Kidney glomerular epithelial cell (primary cell): ENCODE measurements around the gene CSNK1D.
A peak's percentile ranks its signal among the peaks of the same experiment; 100 is the strongest.

Experiments
- DNase-seq: peaks from one replicate; lab custom pipeline; 2025; lab: John Stamatoyannopoulos, UW

CSNK1D gene

GRCh38 chr17:82295472-82295814, 21.9 kb upstream of the CSNK1D start:
- no peak for DNase-seq

GRCh38 chr17:82294064-82294773, 20.7 kb upstream of the CSNK1D start:
- no peak for DNase-seq

GRCh38 chr17:82292251-82293154, 19.0 kb upstream of the CSNK1D start:
- DNase-seq: peak; percentile 98

- no peak for DNase-seq
Observed at GRCh38 chr17:82291582-82292250, 18.2 kb upstream of the CSNK1D start.

GRCh38 chr17:82287868-82288801, 14.6 kb upstream of the CSNK1D start:
- DNase-seq: peak; percentile 76

- no peak for DNase-seq
Observed at GRCh38 chr17:82287013-82287867, 13.7 kb upstream of the CSNK1D start.

GRCh38 chr17:82285141-82285540, 11.6 kb upstream of the CSNK1D start:
- no peak for DNase-seq

GRCh38 chr17:82283208-82283749, 9.8 kb upstream of the CSNK1D start:
- DNase-seq: peak; percentile 71

- DNase-seq: no peak
Observed at GRCh38 chr17:82282239-82283207, 9.0 kb upstream of the CSNK1D start.

- DNase-seq: peak; percentile 97
Observed at GRCh38 chr17:82281502-82282238, 8.2 kb upstream of the CSNK1D start.

GRCh38 chr17:82281076-82281475, 7.6 kb upstream of the CSNK1D start:
- no peak for DNase-seq

- DNase-seq: no peak
Observed at GRCh38 chr17:82280537-82280936, 7.0 kb upstream of the CSNK1D start.

GRCh38 chr17:82278786-82279391, 5.4 kb upstream of the CSNK1D start:
- no peak for DNase-seq

- no peak for DNase-seq
Observed at GRCh38 chr17:82278308-82278707, 4.8 kb upstream of the CSNK1D start.

GRCh38 chr17:82277851-82278250, 4.4 kb upstream of the CSNK1D start:
- no peak for DNase-seq

- no peak for DNase-seq
Observed at GRCh38 chr17:82276938-82277337, 3.4 kb upstream of the CSNK1D start.

- DNase-seq: no peak
Observed at GRCh38 chr17:82275326-82275725, 1.8 kb upstream of the CSNK1D start.
